HL-60/S4 treated with phorbol 12-myristate 13-acetate at 8.2 ng/mL for 4 days and 3 days (cell line): ENCODE measurements around the gene FOXD4L6.
"Not testable (repeated sequence)": the region's sequence is repeated elsewhere in the genome, so short reads cannot be mapped to it uniquely, and the experiment has no call there.

ENCODE experiments used
- in situ Hi-C: fragments of 300-500 bp; cut with MboI; formaldehyde crosslinking; loops from 2 replicates; pipeline ENCODE4 v1.15.0; 2022; ENCODE audit warnings: low sequenced_read_pairs

FOXD4L6 gene

DNA sequence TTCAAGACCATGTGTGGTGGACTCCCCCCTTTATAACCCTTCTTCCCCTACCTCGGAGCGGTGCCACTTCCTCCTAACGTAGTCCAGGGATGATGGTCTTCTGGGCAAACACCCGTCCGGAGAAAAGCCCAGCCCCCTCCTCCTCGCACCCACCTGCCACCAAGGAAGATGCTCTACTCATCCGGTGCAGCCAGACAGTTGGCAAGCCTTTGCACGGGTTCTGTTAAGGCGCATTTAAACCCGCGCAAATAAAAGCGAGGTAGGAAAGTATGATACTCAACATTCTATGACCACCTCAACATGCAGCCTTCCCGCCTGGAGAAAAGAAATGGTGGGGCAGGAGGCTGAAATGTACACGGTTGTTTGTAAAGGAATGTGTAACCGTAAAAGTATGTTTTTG, at the start of gene FOXD4L6:
Gene FOXD4L6, minus strand, starts transcription at position 101 of the 400 bp plus-strand sequence. CDS start 298 bp downstream, outside the sequence.
- in situ Hi-C loops = not testable (repeated sequence)

DNA sequence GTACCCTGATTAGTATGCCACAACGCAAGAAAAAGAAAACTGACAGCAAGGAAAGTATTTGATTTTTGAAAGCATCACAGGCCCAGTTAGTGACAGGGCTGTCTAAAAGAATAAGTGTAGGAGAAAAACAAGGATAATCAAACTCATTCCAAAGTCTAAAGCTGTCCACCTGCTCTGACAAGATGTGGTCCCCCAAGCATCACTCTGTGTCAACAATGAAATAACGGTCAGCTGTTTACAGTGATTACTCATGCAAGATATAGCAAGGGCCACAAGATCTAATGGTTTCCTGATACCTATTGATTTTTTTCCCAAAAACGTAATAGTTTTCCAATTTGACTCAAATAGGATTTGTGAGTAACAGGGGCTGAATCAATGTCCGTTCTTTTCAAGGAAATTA, 46.5 kb upstream of the FOXD4L6 start:
- in situ Hi-C loops = not testable (repeated sequence)

GRCh38 chr9:41150116-41150515, 21.6 kb upstream of the FOXD4L6 start:
- in situ Hi-C loops = not testable (repeated sequence)

GRCh38 chr9:41141878-41142277, 13.4 kb upstream of the FOXD4L6 start:
- in situ Hi-C loops = not testable (repeated sequence)

GRCh38 chr9:41126746-41127446, 1.6 kb downstream of the FOXD4L6 start:
- in situ Hi-C loops = not testable (repeated sequence)

DNA sequence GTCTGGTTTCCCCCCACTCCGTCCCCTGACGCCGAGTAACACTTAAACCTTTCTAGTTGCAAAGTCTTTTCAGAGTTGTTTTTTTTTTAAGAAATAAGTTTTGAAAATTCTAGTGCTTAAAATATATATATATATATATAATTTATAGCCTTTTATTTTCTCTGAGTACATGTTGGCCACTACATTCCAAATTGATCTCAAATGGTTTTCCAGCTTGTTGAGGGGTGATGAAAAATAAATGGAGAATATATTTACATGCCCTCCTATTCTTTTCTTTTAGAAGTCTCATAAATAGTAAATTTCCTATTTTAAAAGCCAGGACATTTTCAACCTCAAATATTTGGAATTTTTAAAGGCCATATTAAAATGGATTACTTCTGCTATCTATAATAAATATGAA, 2.5 kb downstream of the FOXD4L6 start:
- in situ Hi-C loops = not testable (repeated sequence)

GRCh38 chr9:41125109-41125658, 3.3 kb downstream of the FOXD4L6 start:
- in situ Hi-C loops = not testable (repeated sequence)

- in situ Hi-C loops = not testable (repeated sequence)
These were observed 4.0 kb downstream of the FOXD4L6 start for GRCh38 chr9:41124250-41125108.

DNA sequence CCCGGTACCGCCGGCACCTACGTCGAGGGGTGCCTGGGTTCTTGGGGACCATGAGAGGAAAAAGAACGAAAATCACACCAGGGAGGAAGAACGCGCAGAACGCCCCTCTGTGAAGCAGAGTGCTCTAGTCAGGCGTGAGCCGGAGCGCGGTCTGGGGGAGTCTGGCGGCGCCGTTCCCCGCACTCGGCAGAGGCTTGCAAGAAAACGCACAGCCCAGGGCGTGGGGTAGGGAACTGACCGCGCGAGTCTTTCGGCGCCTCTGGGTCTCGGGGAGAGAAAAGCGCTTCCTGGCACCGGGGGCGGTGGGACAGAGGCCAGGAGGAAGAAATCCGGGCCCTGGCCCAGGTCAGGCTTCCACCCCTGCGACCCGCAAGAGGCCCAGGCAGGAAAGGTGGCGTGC, 4.7 kb downstream of the FOXD4L6 start:
- in situ Hi-C loops = not testable (repeated sequence)

DNA sequence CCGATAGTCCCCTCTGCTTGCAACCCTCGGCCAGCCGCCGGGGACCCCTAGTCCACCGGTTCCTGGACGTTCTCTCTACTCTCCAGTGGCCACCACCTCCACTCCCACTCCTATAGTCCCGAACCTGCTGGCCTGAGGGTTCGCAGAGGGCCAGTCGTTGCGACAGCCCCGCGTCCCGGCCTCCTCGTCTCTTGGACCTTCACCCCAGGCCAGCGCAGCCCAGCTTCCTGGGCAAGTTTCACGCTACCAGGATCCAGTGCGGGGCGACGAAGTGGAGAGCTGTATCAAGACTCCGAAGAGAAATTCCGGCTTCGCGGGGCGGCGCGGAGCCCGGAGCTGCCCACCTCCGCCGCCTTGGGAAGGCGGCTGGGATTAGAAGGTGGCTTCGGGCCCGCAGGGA, 5.1 kb downstream of the FOXD4L6 start:
- in situ Hi-C loops = not testable (repeated sequence)

DNA sequence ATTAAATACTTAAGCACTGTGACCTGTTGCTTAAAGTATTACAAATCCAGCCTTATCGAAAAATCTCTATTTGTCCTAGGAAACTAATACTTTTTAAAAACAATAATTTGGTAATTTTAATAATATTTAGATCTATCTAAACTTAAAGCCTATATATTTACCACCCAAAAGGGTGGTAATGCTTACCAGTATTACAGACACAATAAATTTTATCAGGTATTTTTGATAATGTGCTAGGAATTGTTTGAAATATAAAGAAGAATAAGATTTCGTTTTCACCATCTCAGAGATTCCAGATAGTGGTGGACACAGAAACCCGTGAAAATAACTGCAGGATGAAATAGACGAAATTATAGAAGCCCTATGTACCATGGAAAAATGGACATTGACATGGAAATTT, 7.8 kb downstream of the FOXD4L6 start:
- in situ Hi-C loops = not testable (repeated sequence)

DNA sequence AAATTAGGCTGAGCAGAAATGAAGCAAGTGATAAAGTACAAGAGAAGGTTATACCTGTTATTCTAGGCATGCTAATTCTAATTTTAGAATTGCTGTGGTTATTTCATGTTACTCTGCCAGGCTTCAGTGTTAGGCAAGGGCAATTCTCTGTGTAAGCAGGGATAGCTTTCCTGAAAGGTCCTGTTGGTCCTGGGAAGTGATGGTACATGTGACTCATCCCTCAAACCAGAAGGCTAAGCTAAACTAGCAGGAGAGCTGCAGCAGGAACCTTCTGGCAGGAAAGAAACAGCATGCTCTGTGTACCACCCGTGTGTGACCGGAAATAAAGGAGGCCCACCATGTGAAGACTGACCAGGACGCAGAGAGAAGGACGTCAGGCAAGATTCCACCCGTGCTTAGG, 8.8 kb downstream of the FOXD4L6 start:
- in situ Hi-C loops = not testable (repeated sequence)

GRCh38 chr9:41119311-41119710, 9.2 kb downstream of the FOXD4L6 start:
- in situ Hi-C loops = not testable (repeated sequence)

DNA sequence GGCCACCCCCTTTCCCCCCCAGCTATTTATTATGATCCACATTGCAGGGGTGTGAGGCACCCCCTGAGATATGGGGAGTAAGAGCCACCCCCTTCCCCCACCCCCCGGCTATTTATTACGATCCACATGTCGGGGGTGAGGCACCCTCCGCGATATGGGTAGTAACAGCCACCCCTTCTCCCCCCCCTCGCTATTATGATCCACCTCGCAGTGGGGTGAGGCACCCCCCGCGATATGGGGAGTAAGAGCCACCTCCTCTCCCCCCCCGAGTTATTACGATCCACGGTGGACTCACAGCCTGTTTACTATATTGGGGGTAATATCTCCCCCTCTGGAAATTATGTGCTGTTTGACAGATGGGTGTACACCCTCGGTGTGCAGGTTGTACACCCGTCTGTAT, 15.1 kb downstream of the FOXD4L6 start:
- in situ Hi-C loops = not testable (repeated sequence)

GRCh38 chr9:41111414-41111813, 17.1 kb downstream of the FOXD4L6 start:
- in situ Hi-C loops = not testable (repeated sequence)

GRCh38 chr9:41110913-41111312, 17.6 kb downstream of the FOXD4L6 start:
- in situ Hi-C loops = not testable (repeated sequence)

DNA sequence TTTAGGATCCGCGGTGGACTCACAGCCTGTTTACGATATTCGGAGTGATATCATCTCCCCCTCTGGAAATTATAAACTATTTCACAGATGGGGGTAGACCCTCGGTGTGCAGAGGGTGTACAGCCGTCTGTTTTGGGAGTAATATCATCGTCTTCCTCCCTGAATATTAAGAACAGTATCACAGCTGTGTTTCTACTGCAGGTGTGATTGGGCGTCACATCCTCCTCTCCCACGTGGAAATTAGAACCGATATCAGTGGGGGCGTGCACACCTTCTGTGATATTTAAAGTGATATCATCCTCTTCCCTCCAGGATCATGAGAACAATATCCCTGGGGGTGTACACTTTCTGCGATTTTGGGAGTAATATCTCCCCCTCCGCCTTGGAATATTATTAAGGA, 19.2 kb downstream of the FOXD4L6 start:
- in situ Hi-C loops = not testable (repeated sequence)

DNA sequence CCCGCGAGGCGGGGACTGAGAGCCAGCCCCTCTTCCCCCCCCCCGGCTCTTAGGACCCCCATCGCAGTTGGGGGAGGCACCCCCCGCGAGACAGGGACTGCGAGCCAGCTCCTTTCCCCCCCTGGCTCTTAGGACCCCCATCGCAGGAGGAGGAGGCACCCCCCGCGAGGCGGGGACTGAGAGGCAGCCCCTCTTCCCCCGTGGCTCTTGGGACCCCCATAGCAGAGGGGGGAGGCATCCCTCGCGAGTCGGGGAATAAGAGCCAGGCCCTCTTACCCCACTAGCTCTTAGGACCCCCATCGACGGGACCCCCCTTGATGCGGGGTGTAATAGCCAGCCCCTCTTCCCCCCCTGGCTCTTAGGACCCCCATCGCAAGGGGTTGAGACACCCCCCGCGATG, 19.7 kb downstream of the FOXD4L6 start:
- in situ Hi-C loops = not testable (repeated sequence)

DNA sequence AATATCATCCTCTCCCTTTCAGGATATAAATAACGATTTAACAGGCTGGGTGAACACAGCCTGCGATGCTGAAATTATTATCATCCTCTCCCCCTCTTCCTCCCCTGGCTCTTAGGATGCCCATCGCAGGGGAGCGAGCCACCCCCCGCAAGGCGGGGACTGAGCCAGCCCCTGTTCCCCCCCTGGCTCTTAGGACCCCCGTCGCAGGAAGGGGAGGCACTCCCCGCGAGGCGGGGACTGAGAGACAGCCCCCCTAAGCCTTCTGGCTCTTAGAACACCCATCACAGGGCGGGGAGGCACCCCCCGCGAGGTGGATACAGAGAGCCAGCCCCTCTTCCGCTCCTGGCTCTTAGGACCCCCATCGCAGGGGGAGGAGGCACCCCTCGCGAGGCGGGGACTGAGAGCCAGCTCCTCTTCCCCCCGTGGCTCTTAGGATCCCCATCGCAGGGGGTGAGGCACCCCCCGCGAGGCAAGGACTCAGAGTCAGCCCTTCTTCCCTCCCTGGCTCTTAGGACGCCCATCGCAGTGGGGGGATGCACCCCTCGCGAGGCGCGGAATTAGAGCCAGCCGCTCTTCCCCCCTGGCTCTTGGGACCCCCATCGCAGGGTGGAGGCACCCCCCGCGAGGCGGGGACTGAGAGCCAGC, 21.9 kb downstream of the FOXD4L6 start:
- in situ Hi-C loops = not testable (repeated sequence)

GRCh38 chr9:41105557-41106253, 22.8 kb downstream of the FOXD4L6 start:
- in situ Hi-C loops = not testable (repeated sequence)

- in situ Hi-C loops = not testable (repeated sequence)
These were observed 23.9 kb downstream of the FOXD4L6 start for GRCh38 chr9:41104542-41104941.
